ENCODE measurements around the gene THAP4. TPM values are rescaled to one million over a fixed set of nuclear protein-coding genes. Genes with fewer than 3 reads are reported as not detected.

Gene THAP4
- total and polyA plus RNA-seq, 12 donors = 68.7 to 101 (median 78.3) TPM

GRCh38 chr2:241648453-241648852 lies 11.5 kb upstream of the THAP4 start:
- Histone ChIP-seq H3K36me3 (peaks cover 0 to 45% (median 17%) of the 10 kb centered on the region in 9 donors), H3K4me1 (peaks cover 0 to 39% (median 13%) of the 10 kb centered on the region in 9 donors), H3K27me3 (no peaks in the 10 kb centered on the region), H3K27ac (no peak overlapping the region), H3K9me3 (no peaks in the 10 kb centered on the region), H3K4me3 (no peak overlapping the region)
- DNase-seq (no peak), ATAC-seq (no peak)
- intact Hi-C loops (cut with DNase I) = no loop called here
- WGBS, 2 donors = 76 to 84% methylated on average over 6 of the region's 6 CpGs
- TF ChIP-seq, protein P1, sequence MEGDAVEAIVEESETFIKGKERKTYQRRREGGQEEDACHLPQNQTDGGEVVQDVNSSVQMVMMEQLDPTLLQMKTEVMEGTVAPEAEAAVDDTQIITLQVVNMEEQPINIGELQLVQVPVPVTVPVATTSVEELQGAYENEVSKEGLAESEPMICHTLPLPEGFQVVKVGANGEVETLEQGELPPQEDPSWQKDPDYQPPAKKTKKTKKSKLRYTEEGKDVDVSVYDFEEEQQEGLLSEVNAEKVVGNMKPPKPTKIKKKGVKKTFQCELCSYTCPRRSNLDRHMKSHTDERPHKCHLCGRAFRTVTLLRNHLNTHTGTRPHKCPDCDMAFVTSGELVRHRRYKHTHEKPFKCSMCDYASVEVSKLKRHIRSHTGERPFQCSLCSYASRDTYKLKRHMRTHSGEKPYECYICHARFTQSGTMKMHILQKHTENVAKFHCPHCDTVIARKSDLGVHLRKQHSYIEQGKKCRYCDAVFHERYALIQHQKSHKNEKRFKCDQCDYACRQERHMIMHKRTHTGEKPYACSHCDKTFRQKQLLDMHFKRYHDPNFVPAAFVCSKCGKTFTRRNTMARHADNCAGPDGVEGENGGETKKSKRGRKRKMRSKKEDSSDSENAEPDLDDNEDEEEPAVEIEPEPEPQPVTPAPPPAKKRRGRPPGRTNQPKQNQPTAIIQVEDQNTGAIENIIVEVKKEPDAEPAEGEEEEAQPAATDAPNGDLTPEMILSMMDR (IDR thresholded peaks at IDR 0.05) = no peak

DNA sequence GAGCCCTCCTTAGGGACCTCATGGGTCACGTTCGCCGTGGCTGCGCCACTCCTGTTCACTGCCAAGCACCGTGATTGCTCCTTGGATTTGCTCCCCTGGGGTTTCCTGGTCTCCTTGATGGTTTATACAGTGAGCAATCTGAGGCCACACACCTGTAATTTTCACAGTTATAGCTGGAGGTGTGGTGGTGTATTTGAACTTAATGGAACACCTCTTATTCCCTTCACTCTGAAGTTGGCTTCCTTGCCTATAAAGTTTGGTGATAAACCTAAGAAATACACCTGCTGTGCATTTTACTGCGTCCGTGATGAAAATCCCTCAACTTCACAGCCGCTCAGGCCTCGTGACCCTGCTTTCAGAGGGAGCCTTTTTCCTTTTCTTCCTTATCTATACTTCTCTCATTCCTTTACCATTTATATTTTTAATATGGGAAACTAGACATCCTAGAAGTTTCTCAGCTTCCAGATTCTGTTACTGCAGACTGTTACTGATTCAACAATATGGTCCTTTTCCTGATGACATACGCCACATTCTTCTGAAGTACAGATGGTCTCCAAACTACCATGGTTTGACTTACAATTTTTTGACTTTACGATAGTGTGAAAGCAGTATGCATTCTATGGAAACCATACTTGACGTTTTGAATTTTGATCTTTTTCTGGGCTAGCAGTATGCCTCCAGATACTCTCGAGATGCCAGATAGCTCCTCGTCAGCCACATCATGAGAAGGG lies 9.1 kb upstream of the THAP4 start:
- no peaks in the 10 kb centered on the region for H3K9me3 ChIP-seq
- intact Hi-C loops (cut with DNase I) = no loop called here
- TF ChIP-seq, protein P1 (IDR thresholded peaks at IDR 0.05) = no peak
- no peak overlapping the region for H3K4me3 ChIP-seq
- H3K27me3 ChIP-seq = no peaks in the 10 kb centered on the region
- peaks cover 0 to 21% (median 0%) of the 10 kb centered on the region in 9 donors for H3K36me3 ChIP-seq
- peaks cover 3 to 52% (median 18%) of the 10 kb centered on the region in 9 donors for H3K4me1 ChIP-seq
- no peak for DNase-seq
- no peak overlapping the region for H3K27ac ChIP-seq
- ATAC-seq = no peak
- WGBS, 2 donors = 83 to 86% methylated on average over 14 of the region's 14 CpGs

DNA sequence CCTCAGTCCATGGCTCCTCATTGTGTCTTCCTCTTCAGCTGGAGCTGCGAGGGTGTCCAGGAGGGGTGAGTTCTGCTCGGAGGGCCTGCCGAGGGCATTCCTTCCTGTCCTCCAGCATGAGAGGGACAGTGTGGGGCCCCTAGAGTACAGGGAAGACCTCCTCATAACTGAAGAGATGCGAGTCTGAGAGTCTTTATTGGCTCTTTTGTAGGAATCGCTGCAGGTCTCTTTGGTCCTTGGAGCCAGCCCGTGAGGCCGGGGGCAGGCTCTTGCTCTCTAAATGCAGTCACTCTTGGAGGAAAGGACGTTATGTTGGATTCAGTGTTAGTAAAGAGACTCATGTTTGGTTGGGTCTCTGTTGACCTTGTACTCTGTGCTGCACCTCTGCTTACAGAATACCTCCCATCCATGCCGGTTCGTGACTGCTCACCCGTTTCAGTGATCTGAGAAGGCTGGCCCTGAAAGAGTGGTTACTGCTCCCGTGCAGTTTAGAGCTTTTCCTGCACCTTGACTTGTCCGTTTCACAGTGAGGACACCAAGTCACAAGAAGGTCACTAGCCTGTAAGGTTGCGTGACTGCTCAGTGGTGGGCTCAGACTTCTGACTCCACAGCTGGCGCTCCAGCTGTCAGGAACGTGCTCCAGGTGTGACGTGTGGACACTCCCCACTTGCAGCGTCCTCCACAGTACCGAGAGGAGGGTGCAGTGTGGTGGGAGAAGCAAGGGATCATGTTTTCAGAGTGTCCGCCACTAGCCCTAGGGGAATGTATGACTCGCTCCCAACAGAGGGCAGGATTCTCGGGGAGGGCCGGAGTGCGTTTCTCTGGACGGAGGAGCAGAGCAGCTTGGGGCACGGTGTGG lies 8.3 kb upstream of the THAP4 start:
- Histone ChIP-seq H3K27me3 (no peaks in the 10 kb centered on the region), H3K9me3 (no peaks in the 10 kb centered on the region), H3K4me1 (peaks cover 10 to 60% (median 26%) of the 10 kb centered on the region in 9 donors), H3K36me3 (peaks cover 0 to 13% (median 0%) of the 10 kb centered on the region in 9 donors), H3K27ac (no peak overlapping the region), H3K4me3 (no peak overlapping the region)
- 88% methylated on average over 26 of the region's 26 CpGs for WGBS, 2 donors
- intact Hi-C loops (cut with DNase I) = no loop called here
- DNase-seq (no peak), ATAC-seq (peak in 2 of 8 donors; percentile 20 to 21)
- TF ChIP-seq, protein P1 (IDR thresholded peaks at IDR 0.05) = no peak

DNA sequence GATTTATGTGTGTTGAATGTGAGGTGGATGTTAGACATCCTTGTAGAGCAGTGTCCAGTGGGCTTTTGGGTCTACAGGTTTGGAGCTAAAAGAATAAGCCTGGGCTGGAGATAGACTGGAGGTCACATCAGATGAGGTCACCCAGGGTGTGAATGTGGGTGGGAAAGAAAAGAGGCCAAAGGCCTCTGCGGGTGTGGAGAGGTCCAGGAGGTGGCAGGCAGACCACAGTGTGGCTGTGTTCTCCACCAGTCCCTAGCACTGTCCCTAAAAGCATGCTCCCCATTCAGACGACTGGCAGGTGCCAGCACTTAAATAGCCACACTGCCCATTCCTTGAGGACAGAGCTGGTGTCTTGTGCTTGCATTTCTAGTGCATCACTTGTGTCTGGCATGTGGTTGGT lies 4.7 kb upstream of the THAP4 start:
- intact Hi-C loops (cut with DNase I) = no loop called here
- no peak for ATAC-seq
- H3K4me1 ChIP-seq = peaks cover 13 to 52% (median 41%) of the 10 kb centered on the region in 9 donors
- WGBS, 2 donors = 31 to 44% methylated on average over 2 of the region's 2 CpGs
- H3K27ac ChIP-seq = no peak overlapping the region
- no peaks in the 10 kb centered on the region for H3K27me3 ChIP-seq
- peaks cover 0 to 8% (median 0%) of the 10 kb centered on the region in 11 donors for H3K9me3 ChIP-seq
- no peak overlapping the region for H3K4me3 ChIP-seq
- H3K36me3 ChIP-seq = peaks cover 0 to 19% (median 0%) of the 10 kb centered on the region in 9 donors
- no peak for DNase-seq
- TF ChIP-seq, protein P1 (IDR thresholded peaks at IDR 0.05) = no peak

Measured in heart right ventricle (tissue), 16 donors.